ENCODE results near the gene FERMT2. TPM values are rescaled to one million over a fixed set of nuclear protein-coding genes. Genes with fewer than 3 reads are reported as not detected.

The FERMT2 gene, protein sequence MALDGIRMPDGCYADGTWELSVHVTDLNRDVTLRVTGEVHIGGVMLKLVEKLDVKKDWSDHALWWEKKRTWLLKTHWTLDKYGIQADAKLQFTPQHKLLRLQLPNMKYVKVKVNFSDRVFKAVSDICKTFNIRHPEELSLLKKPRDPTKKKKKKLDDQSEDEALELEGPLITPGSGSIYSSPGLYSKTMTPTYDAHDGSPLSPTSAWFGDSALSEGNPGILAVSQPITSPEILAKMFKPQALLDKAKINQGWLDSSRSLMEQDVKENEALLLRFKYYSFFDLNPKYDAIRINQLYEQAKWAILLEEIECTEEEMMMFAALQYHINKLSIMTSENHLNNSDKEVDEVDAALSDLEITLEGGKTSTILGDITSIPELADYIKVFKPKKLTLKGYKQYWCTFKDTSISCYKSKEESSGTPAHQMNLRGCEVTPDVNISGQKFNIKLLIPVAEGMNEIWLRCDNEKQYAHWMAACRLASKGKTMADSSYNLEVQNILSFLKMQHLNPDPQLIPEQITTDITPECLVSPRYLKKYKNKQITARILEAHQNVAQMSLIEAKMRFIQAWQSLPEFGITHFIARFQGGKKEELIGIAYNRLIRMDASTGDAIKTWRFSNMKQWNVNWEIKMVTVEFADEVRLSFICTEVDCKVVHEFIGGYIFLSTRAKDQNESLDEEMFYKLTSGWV
- 76.6 and 102 TPM in 2 replicates for polyA plus RNA-seq (2011; rRNA removed)
- 25.4 and 25.5 TPM in 2 replicates for polyA plus RNA-seq (2012; cell fraction: cytosol; rRNA removed)
- polyA plus RNA-seq (2012; cell fraction: nucleus; rRNA removed), result 18.2 and 22.7 TPM in 2 replicates
- polyA plus RNA-seq (2017; fragmentation: RNase III; extraction: RNeasy Plus Mini Kit Qiagen cat#74134 plus additional on column Dnase treatment), result 42.9 to 46.8 TPM (median 44.1 TPM) in 3 replicates
- polyA minus RNA-seq (2011; rRNA and poly(A)+ RNA removed), result 28.6 and 28.7 TPM in 2 replicates

DNA sequence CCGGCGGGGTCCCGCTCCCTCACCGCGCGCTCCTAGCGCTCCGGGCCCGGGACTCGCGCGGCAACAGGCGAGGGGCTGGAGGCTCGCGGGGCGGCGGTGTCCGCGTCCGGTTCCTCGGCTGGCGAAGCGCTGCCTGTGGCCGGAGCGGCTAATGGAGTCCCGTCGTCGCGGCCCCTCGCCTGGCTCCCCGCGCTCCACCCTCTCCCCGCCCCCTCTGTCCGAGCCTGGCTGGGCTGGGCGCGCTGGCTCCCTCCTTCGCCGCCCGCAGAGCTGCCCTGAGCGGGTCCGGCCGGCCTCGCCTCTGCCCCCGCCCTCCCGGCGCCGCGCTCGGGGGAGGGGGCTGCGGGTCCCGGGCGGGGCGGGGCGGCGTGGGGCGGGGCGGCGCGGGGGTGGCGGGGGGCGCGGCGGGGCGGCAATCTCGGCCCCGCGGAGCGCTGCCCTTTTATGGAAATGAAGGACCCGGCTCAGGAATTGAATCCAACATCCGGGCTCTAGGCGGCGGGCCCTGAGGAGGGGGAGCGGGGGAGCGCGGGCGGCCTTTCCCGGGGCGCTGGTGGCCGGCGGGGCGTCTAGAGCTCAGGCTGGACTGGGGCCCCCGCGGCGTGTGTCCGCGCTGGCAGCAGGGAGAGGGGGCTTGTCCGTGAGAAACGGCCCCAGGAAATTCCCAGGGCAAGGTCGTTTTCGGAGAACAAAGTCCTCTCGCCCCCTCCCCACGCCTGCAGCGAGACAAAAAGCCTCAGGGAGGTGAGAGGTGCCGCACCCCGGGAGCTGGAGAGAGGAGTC lies at the start of gene FERMT2:
Gene FERMT2, minus strand, starts transcription at position 153 of the 783 bp plus-strand sequence. CDS start 482 bp downstream, outside the sequence.
- 3% methylated on average over 14 of the region's 95 CpGs for WGBS (ENCODE audit: missing lambda C conversion rate)
- Histone ChIP-seq H3K27ac (peak within 1 kb of the TSS; percentile 90 to 97), H3K4me1 (peaks cover 25% of the 10 kb centered on the region), H3K9me3 (no peaks in the 10 kb centered on the region), H3K4me3 (peak within 1 kb of the TSS; percentile 87), H3K4me2 (peak within 1 kb of the TSS; percentile 82)
- FAIRE-seq (no peak), DNase-seq (ENCODE audit: low read depth in 1 of 2, low spot score in 1 of 2) (peak; percentile 78 to 86), ATAC-seq (peak; percentile 91)
- ChIA-PET CTCF (interaction anchor here (0.6 to 3.1 kb wide), 16 partner anchors 10 to 128 kb away, joined by 3 to 23 read pairs (median 3); no protein-coding TSS in a partner anchor), POLR2A (interaction anchor here (0.5 to 2.0 kb wide), 23 partner anchors 10 to 1567 kb away, joined by 3 to 14 read pairs (median 3); partner anchors contain the start of genes DDHD1 and GNPNAT1)
- TF ChIP-seq, protein P1, sequence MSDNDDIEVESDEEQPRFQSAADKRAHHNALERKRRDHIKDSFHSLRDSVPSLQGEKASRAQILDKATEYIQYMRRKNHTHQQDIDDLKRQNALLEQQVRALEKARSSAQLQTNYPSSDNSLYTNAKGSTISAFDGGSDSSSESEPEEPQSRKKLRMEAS (IDR thresholded peaks at IDR 0.05), result no peak
- no peak for TF ChIP-seq CHD2 (IDR thresholded peaks at IDR 0.05; ENCODE audit: low read length, partially characterized antibody)
- TF ChIP-seq SREBF2 (IDR thresholded peaks at IDR 0.05), result no peak
- no peak for TF ChIP-seq FOSB (CRISPR knock-in tag; IDR thresholded peaks at IDR 0.05)
- TF ChIP-seq ZNF302 (CRISPR knock-in tag; IDR thresholded peaks at IDR 0.05), result no peak
- no peak for TF ChIP-seq CBX8 (IDR thresholded peaks at IDR 0.05)
- no peak for TF ChIP-seq MYC (IDR thresholded peaks at IDR 0.05; ENCODE audit: borderline replicate concordance, low read length)
- TF ChIP-seq, protein P2, sequence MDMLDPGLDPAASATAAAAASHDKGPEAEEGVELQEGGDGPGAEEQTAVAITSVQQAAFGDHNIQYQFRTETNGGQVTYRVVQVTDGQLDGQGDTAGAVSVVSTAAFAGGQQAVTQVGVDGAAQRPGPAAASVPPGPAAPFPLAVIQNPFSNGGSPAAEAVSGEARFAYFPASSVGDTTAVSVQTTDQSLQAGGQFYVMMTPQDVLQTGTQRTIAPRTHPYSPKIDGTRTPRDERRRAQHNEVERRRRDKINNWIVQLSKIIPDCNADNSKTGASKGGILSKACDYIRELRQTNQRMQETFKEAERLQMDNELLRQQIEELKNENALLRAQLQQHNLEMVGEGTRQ (IDR thresholded peaks at IDR 0.05), result no peak
- TF ChIP-seq, protein P3, sequence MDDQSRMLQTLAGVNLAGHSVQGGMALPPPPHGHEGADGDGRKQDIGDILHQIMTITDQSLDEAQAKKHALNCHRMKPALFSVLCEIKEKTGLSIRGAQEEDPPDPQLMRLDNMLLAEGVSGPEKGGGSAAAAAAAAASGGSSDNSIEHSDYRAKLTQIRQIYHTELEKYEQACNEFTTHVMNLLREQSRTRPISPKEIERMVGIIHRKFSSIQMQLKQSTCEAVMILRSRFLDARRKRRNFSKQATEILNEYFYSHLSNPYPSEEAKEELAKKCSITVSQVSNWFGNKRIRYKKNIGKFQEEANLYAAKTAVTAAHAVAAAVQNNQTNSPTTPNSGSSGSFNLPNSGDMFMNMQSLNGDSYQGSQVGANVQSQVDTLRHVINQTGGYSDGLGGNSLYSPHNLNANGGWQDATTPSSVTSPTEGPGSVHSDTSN (IDR thresholded peaks at IDR 0.05), result peak; percentile 25; the same call in 1 of the 2 replicates
- TF ChIP-seq POLR2AphosphoS2 (conservative IDR thresholded peaks at IDR 0.05; ENCODE audit: low read length), result no peak
- TF ChIP-seq, protein P4, sequence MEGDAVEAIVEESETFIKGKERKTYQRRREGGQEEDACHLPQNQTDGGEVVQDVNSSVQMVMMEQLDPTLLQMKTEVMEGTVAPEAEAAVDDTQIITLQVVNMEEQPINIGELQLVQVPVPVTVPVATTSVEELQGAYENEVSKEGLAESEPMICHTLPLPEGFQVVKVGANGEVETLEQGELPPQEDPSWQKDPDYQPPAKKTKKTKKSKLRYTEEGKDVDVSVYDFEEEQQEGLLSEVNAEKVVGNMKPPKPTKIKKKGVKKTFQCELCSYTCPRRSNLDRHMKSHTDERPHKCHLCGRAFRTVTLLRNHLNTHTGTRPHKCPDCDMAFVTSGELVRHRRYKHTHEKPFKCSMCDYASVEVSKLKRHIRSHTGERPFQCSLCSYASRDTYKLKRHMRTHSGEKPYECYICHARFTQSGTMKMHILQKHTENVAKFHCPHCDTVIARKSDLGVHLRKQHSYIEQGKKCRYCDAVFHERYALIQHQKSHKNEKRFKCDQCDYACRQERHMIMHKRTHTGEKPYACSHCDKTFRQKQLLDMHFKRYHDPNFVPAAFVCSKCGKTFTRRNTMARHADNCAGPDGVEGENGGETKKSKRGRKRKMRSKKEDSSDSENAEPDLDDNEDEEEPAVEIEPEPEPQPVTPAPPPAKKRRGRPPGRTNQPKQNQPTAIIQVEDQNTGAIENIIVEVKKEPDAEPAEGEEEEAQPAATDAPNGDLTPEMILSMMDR (IDR thresholded peaks at IDR 0.05), result no peak
- TF ChIP-seq, protein P5, sequence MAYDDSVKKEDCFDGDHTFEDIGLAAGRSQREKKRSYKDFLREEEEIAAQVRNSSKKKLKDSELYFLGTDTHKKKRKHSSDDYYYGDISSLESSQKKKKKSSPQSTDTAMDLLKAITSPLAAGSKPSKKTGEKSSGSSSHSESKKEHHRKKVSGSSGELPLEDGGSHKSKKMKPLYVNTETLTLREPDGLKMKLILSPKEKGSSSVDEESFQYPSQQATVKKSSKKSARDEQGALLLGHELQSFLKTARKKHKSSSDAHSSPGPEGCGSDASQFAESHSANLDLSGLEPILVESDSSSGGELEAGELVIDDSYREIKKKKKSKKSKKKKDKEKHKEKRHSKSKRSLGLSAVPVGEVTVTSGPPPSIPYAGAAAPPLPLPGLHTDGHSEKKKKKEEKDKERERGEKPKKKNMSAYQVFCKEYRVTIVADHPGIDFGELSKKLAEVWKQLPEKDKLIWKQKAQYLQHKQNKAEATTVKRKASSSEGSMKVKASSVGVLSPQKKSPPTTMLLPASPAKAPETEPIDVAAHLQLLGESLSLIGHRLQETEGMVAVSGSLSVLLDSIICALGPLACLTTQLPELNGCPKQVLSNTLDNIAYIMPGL (CRISPR knock-in tag; IDR thresholded peaks at IDR 0.05; ENCODE audit: borderline replicate concordance), result no peak
- no peak for TF ChIP-seq MAFK (IDR thresholded peaks at IDR 0.05; ENCODE audit: partially characterized antibody)
- no peak for TF ChIP-seq CHD4 (IDR thresholded peaks at IDR 0.05; ENCODE audit: borderline replicate concordance)
- TF ChIP-seq RAD21 (conservative IDR thresholded peaks at IDR 0.05 in 1 of 2, IDR thresholded peaks at IDR 0.05 in 1 of 2), result peak in 1 of 2 experiments; percentile 36; a peak in 2 of 5 replicates
- TF ChIP-seq HEYL (CRISPR knock-in tag; IDR thresholded peaks at IDR 0.05), result no peak
- TF ChIP-seq EP300 (IDR thresholded peaks at IDR 0.05), result no peak; a peak in 1 of 5 replicates
- peak; percentile 86 for TF ChIP-seq PHF8 (IDR thresholded peaks at IDR 0.05; ENCODE audit: borderline replicate concordance, low read depth)
- no peak for TF ChIP-seq HOXA7 (CRISPR knock-in tag; IDR thresholded peaks at IDR 0.05)
- TF ChIP-seq ZSCAN20 (CRISPR knock-in tag; IDR thresholded peaks at IDR 0.05), result no peak
- peak; percentile 67; the same call in 1 of the 2 replicates for TF ChIP-seq MAZ (IDR thresholded peaks at IDR 0.05; ENCODE audit: borderline replicate concordance, low read depth, low read length)
- no peak for TF ChIP-seq EHF (CRISPR knock-in tag; IDR thresholded peaks at IDR 0.05)
- TF ChIP-seq ZFP36 (IDR thresholded peaks at IDR 0.05; ENCODE audit: borderline replicate concordance, partially characterized antibody), result no peak
- no peak for TF ChIP-seq TFCP2L1 (CRISPR knock-in tag; IDR thresholded peaks at IDR 0.05)
- no peak for TF ChIP-seq EHMT2 (IDR thresholded peaks at IDR 0.05; ENCODE audit: low read depth)
- TF ChIP-seq RFX5 (IDR thresholded peaks at IDR 0.05), result no peak
- no peak for TF ChIP-seq TP53 (CRISPR knock-in tag; IDR thresholded peaks at IDR 0.05)
- TF ChIP-seq HDAC2 (IDR thresholded peaks at IDR 0.05), result no peak
